ENCODE measurements around the gene CCNYL1. TPM values are rescaled to one million over a fixed set of nuclear protein-coding genes. Genes with fewer than 3 reads are reported as not detected.
A peak's percentile ranks its signal among the peaks of the same experiment; 100 is the strongest.
"Not testable (repeated sequence)": the region's sequence is repeated elsewhere in the genome, so short reads cannot be mapped to it uniquely, and the experiment has no call there.

The CCNYL1 gene
- total RNA-seq, 1 experiment from 2014 or later = 40.7 TPM

GRCh38 chr2:207760453-207760852 lies 49.0 kb downstream of the CCNYL1 start:
- intact Hi-C loops (cut with micrococcal nuclease; ENCODE audit: unreplicated experiment) = no loop called here
- TF ChIP-seq, protein P1, sequence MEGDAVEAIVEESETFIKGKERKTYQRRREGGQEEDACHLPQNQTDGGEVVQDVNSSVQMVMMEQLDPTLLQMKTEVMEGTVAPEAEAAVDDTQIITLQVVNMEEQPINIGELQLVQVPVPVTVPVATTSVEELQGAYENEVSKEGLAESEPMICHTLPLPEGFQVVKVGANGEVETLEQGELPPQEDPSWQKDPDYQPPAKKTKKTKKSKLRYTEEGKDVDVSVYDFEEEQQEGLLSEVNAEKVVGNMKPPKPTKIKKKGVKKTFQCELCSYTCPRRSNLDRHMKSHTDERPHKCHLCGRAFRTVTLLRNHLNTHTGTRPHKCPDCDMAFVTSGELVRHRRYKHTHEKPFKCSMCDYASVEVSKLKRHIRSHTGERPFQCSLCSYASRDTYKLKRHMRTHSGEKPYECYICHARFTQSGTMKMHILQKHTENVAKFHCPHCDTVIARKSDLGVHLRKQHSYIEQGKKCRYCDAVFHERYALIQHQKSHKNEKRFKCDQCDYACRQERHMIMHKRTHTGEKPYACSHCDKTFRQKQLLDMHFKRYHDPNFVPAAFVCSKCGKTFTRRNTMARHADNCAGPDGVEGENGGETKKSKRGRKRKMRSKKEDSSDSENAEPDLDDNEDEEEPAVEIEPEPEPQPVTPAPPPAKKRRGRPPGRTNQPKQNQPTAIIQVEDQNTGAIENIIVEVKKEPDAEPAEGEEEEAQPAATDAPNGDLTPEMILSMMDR (IDR thresholded peaks at IDR 0.05; ENCODE audit: insufficient read depth in 1 of 2, low read depth in 1 of 2, low read length in 1 of 2, severe bottlenecking in 1 of 2, unreplicated experiment in 1 of 2) = no peak
- Histone ChIP-seq H3K4me3 (ENCODE audit: low read depth, low read length) (no peak overlapping the region), H3K9me3 (no peaks in the 10 kb centered on the region), H3K4me1 (peaks cover 37% of the 10 kb centered on the region), H3K36me3 (ENCODE audit: control insufficient read depth, insufficient read depth, low read length) (peaks cover 4% of the 10 kb centered on the region), H3K27me3 (replicated peaks; ENCODE audit: control insufficient read depth, insufficient read depth, low read length) (no peaks in the 10 kb centered on the region)
- CTCF ChIA-PET = no interaction called here
- Mint-ChIP-seq H3K9me3 (ENCODE audit: unreplicated experiment) (no peaks in the 10 kb centered on the region), H3K4me3 (ENCODE audit: unreplicated experiment) (no peak overlapping the region), H3K36me3 (ENCODE audit: insufficient read depth, unreplicated experiment) (peaks cover 97% of the 10 kb centered on the region), H3K27me3 (ENCODE audit: insufficient read depth, unreplicated experiment) (no peaks in the 10 kb centered on the region), H3K4me1 (ENCODE audit: low read depth, unreplicated experiment) (peaks cover 39% of the 10 kb centered on the region), H3K27ac (ENCODE audit: unreplicated experiment) (no peak overlapping the region)
- no peak for DNase-seq
- no TSS peak for BruUV-seq (replicated peaks)
- POLR2A ChIA-PET = interaction anchor here (0.7 kb wide), 1 partner anchor 109 kb away, joined by 3 read pairs; no protein-coding TSS in a partner anchor

DNA sequence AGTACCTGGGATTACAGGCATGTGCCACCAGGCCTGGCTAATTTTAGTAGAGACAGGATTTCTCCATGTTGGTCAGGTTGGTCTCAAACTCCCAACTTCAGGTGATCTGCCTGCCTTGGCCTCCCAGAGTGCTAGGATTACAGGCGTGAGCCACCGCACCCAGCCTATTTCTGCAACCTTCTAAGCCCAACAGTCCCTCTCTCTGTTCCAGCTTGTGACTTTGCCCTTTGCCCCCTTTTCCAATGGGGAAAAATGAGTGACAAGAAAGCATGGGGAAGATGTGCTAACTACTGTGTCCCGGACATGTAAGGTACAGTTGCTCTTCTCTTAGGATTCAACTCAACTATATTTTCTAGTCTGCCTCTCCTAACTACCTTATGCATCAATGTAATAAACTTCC lies 50.0 kb downstream of the CCNYL1 start:
- H3K4me3 ChIP-seq (ENCODE audit: low read depth, low read length); intact Hi-C loops (cut with micrococcal nuclease; ENCODE audit: unreplicated experiment); H3K9me3 ChIP-seq; H3K27me3 Mint-ChIP-seq (ENCODE audit: insufficient read depth, unreplicated experiment); H3K4me3 Mint-ChIP-seq (ENCODE audit: unreplicated experiment); DNase-seq; BruUV-seq (replicated peaks); H3K36me3 ChIP-seq (ENCODE audit: control insufficient read depth, insufficient read depth, low read length); H3K27me3 ChIP-seq (replicated peaks; ENCODE audit: control insufficient read depth, insufficient read depth, low read length); H3K9me3 Mint-ChIP-seq (ENCODE audit: unreplicated experiment); POLR2A ChIA-PET: not testable (repeated sequence)
- Mint-ChIP-seq H3K36me3 (ENCODE audit: insufficient read depth, unreplicated experiment) (peaks cover 97% of the 10 kb centered on the region), H3K4me1 (ENCODE audit: low read depth, unreplicated experiment) (peaks cover 39% of the 10 kb centered on the region), H3K27ac (ENCODE audit: unreplicated experiment) (peak overlapping the region; percentile 61)
- CTCF ChIA-PET = interaction anchor here (0.8 kb wide), 1 partner anchor 279 kb away, joined by 8 read pairs; no protein-coding TSS in a partner anchor
- H3K4me1 ChIP-seq = peaks cover 42% of the 10 kb centered on the region

- Histone ChIP-seq H3K27me3 (replicated peaks; ENCODE audit: control insufficient read depth, insufficient read depth, low read length) (no peaks in the 10 kb centered on the region), H3K9me3 (no peaks in the 10 kb centered on the region), H3K36me3 (ENCODE audit: control insufficient read depth, insufficient read depth, low read length) (peaks cover 8% of the 10 kb centered on the region), H3K4me1 (peaks cover 50% of the 10 kb centered on the region), H3K4me3 (ENCODE audit: low read depth, low read length) (no peak overlapping the region)
- Mint-ChIP-seq H3K27me3 (ENCODE audit: insufficient read depth, unreplicated experiment) (no peaks in the 10 kb centered on the region), H3K27ac (ENCODE audit: unreplicated experiment) (peak overlapping the region; percentile 61), H3K9me3 (ENCODE audit: unreplicated experiment) (no peaks in the 10 kb centered on the region), H3K4me1 (ENCODE audit: low read depth, unreplicated experiment) (peaks cover 42% of the 10 kb centered on the region), H3K4me3 (ENCODE audit: unreplicated experiment) (no peak overlapping the region), H3K36me3 (ENCODE audit: insufficient read depth, unreplicated experiment) (peaks cover 98% of the 10 kb centered on the region)
- DNase-seq = no peak
- ChIA-PET POLR2A (interaction anchor here (0.5 kb wide), 1 partner anchor 46 kb away, joined by 3 read pairs; no protein-coding TSS in a partner anchor), CTCF (interaction anchor here (0.8 kb wide), 1 partner anchor 278 kb away, joined by 8 read pairs; no protein-coding TSS in a partner anchor)
- TF ChIP-seq, protein P1 (IDR thresholded peaks at IDR 0.05; ENCODE audit: insufficient read depth in 1 of 2, low read depth in 1 of 2, low read length in 1 of 2, severe bottlenecking in 1 of 2, unreplicated experiment in 1 of 2) = no peak
- no TSS peak for BruUV-seq (replicated peaks)
- intact Hi-C loops (cut with micrococcal nuclease; ENCODE audit: unreplicated experiment) = no loop called here
These were observed 50.7 kb downstream of the CCNYL1 start for GRCh38 chr2:207762146-207762545.

Measured in Caco-2 (cell line).